Cardiac muscle cell (in vitro differentiated cells and primary cell): ENCODE results near the gene ZC3H13. TPM values are rescaled to one million over a fixed set of nuclear protein-coding genes. Genes with fewer than 3 reads are reported as not detected.

Experiments
- DNase-seq, 2 donors: peaks; one replicate each; pipeline versions ENCODE4 v3.0.0 to v3.0.0-alpha.2; 2010 to 2017; ENCODE audit warnings: low read depth in 1 of 2, low spot score in 1 of 2
- H3K27ac ChIP-seq: fragments of 200-600 bp; sonication (generic); 2 replicates; pipeline ENCODE4 v1.5.1; 2016
- H3K27me3 ChIP-seq: fragments of 200-600 bp; sonication (generic); 2 replicates; pipeline ENCODE4 v1.6.0; 2016; ENCODE audit warnings: control low read depth
- H3K36me3 ChIP-seq: fragments of 200-600 bp; sonication (generic); 2 replicates; pipeline ENCODE4 v1.5.1; 2016; ENCODE audit warnings: control low read depth
- H3K4me1 ChIP-seq: fragments of 200-600 bp; sonication (generic); 2 replicates; pipeline ENCODE4 v1.8.1; 2017; ENCODE audit warnings: low read depth, mild to moderate bottlenecking, mixed run types
- H3K4me3 ChIP-seq: fragments of 200-600 bp; sonication (generic); 2 replicates; pipeline ENCODE4 v1.5.1; 2016; ENCODE audit warnings: mild to moderate bottlenecking
- H3K9me3 ChIP-seq: fragments of 200-600 bp; sonication (generic); 2 replicates; pipeline ENCODE4 v1.5.1; 2017; ENCODE audit warnings: low read depth, mild to moderate bottlenecking, control low read depth
- polyA plus RNA-seq: library from polyadenylated mRNA; unstranded; fragments of >200 nt; fragmentation: Nextera tagmentation; extraction: Ambion mirVana; gene quantifications from 2 replicates; pipeline ENCODE4 v1.2.1, GENCODE V29; 2016
- total RNA-seq: library from RNA; depleted of rRNA; stranded (reverse); fragments of >200 nt; gene quantifications from 2 replicates; pipeline ENCODE4 v1.2.3, GENCODE V29; 2016
- TF ChIP-seq, protein P1 (sequence below): IDR thresholded peaks from 2 replicates; pipeline ENCODE4 v1.5.1; 2012; ENCODE audit warnings: low read depth, mild to moderate bottlenecking, low read length

ZC3H13 gene
- total and polyA plus RNA-seq, 2 experiments from 2014 or later: 20.0 to 55.2 TPM

GRCh38 chr13:46059405-46059804 is 6.9 kb upstream of the ZC3H13 start:
- TF ChIP-seq, protein P1, sequence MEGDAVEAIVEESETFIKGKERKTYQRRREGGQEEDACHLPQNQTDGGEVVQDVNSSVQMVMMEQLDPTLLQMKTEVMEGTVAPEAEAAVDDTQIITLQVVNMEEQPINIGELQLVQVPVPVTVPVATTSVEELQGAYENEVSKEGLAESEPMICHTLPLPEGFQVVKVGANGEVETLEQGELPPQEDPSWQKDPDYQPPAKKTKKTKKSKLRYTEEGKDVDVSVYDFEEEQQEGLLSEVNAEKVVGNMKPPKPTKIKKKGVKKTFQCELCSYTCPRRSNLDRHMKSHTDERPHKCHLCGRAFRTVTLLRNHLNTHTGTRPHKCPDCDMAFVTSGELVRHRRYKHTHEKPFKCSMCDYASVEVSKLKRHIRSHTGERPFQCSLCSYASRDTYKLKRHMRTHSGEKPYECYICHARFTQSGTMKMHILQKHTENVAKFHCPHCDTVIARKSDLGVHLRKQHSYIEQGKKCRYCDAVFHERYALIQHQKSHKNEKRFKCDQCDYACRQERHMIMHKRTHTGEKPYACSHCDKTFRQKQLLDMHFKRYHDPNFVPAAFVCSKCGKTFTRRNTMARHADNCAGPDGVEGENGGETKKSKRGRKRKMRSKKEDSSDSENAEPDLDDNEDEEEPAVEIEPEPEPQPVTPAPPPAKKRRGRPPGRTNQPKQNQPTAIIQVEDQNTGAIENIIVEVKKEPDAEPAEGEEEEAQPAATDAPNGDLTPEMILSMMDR: no peak
- Histone ChIP-seq H3K36me3 (no peaks in the 10 kb centered on the region), H3K4me3 (no peak overlapping the region), H3K4me1 (peaks cover 6% of the 10 kb centered on the region), H3K27me3 (no peaks in the 10 kb centered on the region), H3K27ac (no peak overlapping the region), H3K9me3 (no peaks in the 10 kb centered on the region)
- no peak for DNase-seq

GRCh38 chr13:46058268-46058667 is 5.7 kb upstream of the ZC3H13 start:
- no peak overlapping the region for H3K4me3 ChIP-seq
- TF ChIP-seq, protein P1: no peak
- H3K36me3 ChIP-seq: no peaks in the 10 kb centered on the region
- H3K9me3 ChIP-seq: no peaks in the 10 kb centered on the region
- no peak for DNase-seq
- H3K27ac ChIP-seq: no peak overlapping the region
- H3K27me3 ChIP-seq: no peaks in the 10 kb centered on the region
- peaks cover 8% of the 10 kb centered on the region for H3K4me1 ChIP-seq

DNA sequence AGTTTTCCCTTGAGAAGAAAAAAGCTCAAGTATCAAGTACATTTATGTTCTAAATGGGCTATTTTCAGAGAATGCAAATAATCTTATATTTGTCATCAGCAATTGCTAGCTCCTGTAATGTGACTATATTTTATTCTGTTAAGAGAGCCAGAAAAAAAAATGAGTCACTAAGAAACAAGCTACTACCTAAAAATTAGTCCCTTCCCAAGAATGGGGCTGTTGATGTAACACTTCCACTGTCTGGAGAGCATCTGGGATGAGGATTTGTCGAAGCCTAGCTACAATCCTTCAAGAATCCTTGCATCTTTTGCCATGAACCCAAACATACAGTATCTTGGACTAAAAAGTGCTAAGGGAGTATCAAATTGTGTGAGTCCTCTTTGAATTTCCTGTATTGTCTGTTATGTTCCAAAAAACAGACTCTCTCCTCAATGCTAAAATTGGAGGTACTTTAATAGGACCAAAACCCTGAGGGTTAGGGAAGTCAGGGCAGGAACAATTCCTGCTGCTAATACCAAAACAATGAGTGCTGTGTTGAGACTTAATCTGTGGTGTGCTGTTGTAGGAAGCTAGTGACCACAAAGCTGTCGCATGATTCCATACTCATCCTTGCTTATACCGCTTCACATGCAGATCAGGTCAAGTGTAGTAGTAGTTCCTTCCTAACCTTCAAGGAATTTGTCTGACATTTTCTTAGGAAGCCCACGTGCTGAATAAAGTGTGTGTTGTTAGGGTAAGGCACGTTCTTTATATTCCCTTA is 4.9 kb upstream of the ZC3H13 start:
- Histone ChIP-seq H3K4me3 (no peak overlapping the region), H3K9me3 (no peaks in the 10 kb centered on the region), H3K36me3 (no peaks in the 10 kb centered on the region), H3K27me3 (no peaks in the 10 kb centered on the region), H3K4me1 (peaks cover 8% of the 10 kb centered on the region), H3K27ac (no peak overlapping the region)
- TF ChIP-seq, protein P1: no peak
- no peak for DNase-seq

GRCh38 chr13:46053162-46054012 is 841 bp upstream of the ZC3H13 start:
- peaks cover 22% of the 10 kb centered on the region for H3K4me1 ChIP-seq
- H3K9me3 ChIP-seq: no peaks in the 10 kb centered on the region
- H3K27me3 ChIP-seq: no peaks in the 10 kb centered on the region
- no peak overlapping the region for H3K27ac ChIP-seq
- H3K36me3 ChIP-seq: no peaks in the 10 kb centered on the region
- TF ChIP-seq, protein P1: no peak
- H3K4me3 ChIP-seq: peak overlapping the region; percentile 91
- DNase-seq: no peak

- TF ChIP-seq, protein P1: no peak
- peak overlapping the region; percentile 91 for H3K27ac ChIP-seq
- no peak for DNase-seq
- H3K27me3 ChIP-seq: no peaks in the 10 kb centered on the region
- H3K36me3 ChIP-seq: no peaks in the 10 kb centered on the region
- peaks cover 19% of the 10 kb centered on the region for H3K4me1 ChIP-seq
- no peaks in the 10 kb centered on the region for H3K9me3 ChIP-seq
- H3K4me3 ChIP-seq: peak overlapping the region; percentile 91
Observed at GRCh38 chr13:46051968-46052318, 603 bp downstream of the ZC3H13 start.
